Mesenteric fat pad (tissue), 1 donor: Measurements from ENCODE around the gene SRGAP1. TPM values are rescaled to one million over a fixed set of nuclear protein-coding genes. Genes with fewer than 3 reads are reported as not detected.

Source experiments
- DNase-seq: peaks from one replicate; pipeline ENCODE4 v3.0.0-alpha.2; 2020; ENCODE audit warnings: low spot score
- total RNA-seq: library from RNA; stranded (reverse); fragmentation: NEBNext Ultra II Directional; extraction: Animal tissue kit (Norgen Biotek cat#: 25700); gene quantifications from one replicate; pipeline ENCODE4 v1.2.1, GENCODE V29; 2021
- donor health status: DM: yes; HTN: yes; CAD: no.

SRGAP1 gene
- total RNA-seq, 1 donor from 2014 or later, result 20.5 TPM

GRCh38 chr12:63934936-63935335 lies 90.4 kb downstream of the SRGAP1 start:
- no peak for DNase-seq

- no peak for DNase-seq
Observed at GRCh38 chr12:63935361-63935760, 90.9 kb downstream of the SRGAP1 start.

- no peak for DNase-seq
Observed at GRCh38 chr12:63937378-63938316, 93.1 kb downstream of the SRGAP1 start.

- DNase-seq, result no peak
Observed at GRCh38 chr12:63940310-63941005, 96.0 kb downstream of the SRGAP1 start.

- DNase-seq, result no peak
Observed at GRCh38 chr12:63941166-63941800, 96.8 kb downstream of the SRGAP1 start.

- no peak for DNase-seq
Observed at GRCh38 chr12:63941879-63942278, 97.4 kb downstream of the SRGAP1 start.

- no peak for DNase-seq
Observed at GRCh38 chr12:63942464-63943241, 98.2 kb downstream of the SRGAP1 start.

GRCh38 chr12:63944034-63944579 lies 99.6 kb downstream of the SRGAP1 start:
- DNase-seq, result no peak

GRCh38 chr12:63944586-63945228 lies 100.2 kb downstream of the SRGAP1 start:
- no peak for DNase-seq

- DNase-seq, result no peak
Observed at GRCh38 chr12:63945777-63946176, 101.3 kb downstream of the SRGAP1 start.

- no peak for DNase-seq
Observed at GRCh38 chr12:63948211-63948610, 103.7 kb downstream of the SRGAP1 start.

- no peak for DNase-seq
Observed at GRCh38 chr12:63949902-63950301, 105.4 kb downstream of the SRGAP1 start.

GRCh38 chr12:63952995-63953394 lies 108.5 kb downstream of the SRGAP1 start:
- DNase-seq, result no peak

- no peak for DNase-seq
Observed at GRCh38 chr12:63955831-63956666, 111.5 kb downstream of the SRGAP1 start.

- DNase-seq, result no peak
Observed at GRCh38 chr12:63957496-63957895, 113.0 kb downstream of the SRGAP1 start.

GRCh38 chr12:63958876-63959580 lies 114.5 kb downstream of the SRGAP1 start:
- DNase-seq, result no peak

GRCh38 chr12:63961048-63961447 lies 116.5 kb downstream of the SRGAP1 start:
- no peak for DNase-seq

- DNase-seq, result no peak
Observed at GRCh38 chr12:63961543-63961942, 117.0 kb downstream of the SRGAP1 start.

- no peak for DNase-seq
Observed at GRCh38 chr12:63963868-63964267, 119.4 kb downstream of the SRGAP1 start.
